Cerebellar nuclear complex (tissue), 1 donor: ENCODE measurements around the gene NTRK2.
A peak's percentile ranks its signal among the peaks of the same experiment; 100 is the strongest.

ENCODE experiments used
- DNase-seq, 2 experiments: peaks; one replicate each; lab custom pipeline; 2025; lab: John Stamatoyannopoulos, UW

NTRK2 gene

DNA sequence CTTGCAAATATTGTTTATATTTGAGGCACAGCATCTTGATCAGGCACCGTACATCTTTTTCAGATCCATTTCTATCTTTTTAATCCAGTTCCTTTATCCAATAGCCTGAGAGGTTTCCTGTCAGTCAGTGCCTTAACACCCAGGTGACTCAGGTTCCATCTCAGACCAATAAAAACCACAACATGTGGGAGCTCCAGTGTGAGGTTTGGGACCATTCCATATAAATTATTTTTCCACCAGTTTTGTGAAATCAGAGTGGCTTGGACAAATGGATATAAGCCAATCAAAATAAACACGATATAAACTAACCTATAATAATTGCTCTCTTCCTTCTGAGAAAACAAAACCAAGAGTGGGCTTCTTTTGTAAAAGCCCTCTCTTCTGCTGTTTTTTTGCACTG lies 351.3 kb downstream of the NTRK2 start:
- no peak for DNase-seq

DNA sequence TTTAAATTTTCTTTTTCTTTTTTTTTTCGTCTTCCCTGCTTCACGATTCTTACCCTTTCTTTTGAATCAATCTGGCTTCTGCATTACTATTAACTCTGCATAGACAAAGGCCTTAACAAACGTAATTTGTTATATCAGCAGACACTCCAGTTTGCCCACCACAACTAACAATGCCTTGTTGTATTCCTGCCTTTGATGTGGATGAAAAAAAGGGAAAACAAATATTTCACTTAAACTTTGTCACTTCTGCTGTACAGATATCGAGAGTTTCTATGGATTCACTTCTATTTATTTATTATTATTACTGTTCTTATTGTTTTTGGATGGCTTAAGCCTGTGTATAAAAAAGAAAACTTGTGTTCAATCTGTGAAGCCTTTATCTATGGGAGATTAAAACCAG lies 352.2 kb downstream of the NTRK2 start:
- DNase-seq: no peak

DNA sequence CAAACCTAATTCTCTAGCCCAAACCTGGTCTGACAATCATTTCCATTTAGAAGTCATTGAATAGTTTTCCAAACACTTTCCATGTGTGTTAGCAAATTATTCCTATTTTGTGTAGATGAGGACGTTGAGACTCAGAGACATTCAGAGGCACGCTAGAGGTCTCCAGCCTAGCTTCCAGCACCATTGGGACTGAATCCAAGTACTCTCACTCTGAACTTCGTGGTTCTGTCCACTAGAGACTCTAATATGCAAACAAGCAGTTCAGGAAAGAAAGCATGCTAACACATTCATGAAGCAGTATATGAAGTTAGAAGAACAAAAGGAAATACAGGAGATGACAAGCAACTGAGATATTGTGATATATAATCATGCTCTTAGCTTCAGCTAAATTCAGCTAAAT lies 354.8 kb downstream of the NTRK2 start:
- peak in 1 of 2 experiments; percentile 2 for DNase-seq

DNA sequence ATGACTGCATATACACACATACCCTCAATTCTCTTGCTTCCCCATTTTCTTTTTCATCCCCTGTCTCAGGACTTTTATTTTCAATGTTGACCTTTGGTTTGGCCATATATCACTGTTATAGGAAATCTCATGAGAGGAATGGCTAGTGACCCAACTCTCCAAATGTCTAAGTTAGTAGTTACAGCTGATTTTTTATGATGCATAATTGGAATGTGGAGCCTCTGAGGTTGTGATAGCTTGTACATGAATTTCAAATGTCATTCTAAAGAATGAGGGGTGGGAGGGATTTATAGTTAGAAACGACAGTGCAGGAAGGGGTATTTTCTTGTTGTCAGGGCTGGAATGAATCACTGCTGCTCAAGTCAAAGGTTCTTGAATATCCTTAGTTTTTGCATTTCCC lies 356.1 kb downstream of the NTRK2 start:
- DNase-seq: no peak

DNA sequence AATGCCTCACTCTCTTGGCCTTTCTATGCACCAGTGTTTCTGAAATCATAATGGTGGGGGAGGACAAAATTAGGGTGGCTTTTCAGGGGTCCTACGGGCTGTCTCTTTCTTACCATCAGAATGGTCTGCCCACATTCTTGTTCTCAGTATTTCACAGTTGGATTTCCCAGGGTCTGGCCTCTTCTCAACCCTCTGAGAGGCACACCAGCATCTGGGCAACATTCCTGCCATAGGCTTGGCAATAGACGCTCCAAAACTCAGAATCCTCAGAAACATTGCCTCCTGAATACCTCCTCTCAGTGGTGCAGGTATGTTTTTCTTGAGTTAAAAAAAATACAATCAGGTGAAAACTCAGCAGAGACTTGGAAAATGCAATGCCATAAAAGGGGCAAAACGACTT lies 358.3 kb downstream of the NTRK2 start:
- DNase-seq: no peak

DNA sequence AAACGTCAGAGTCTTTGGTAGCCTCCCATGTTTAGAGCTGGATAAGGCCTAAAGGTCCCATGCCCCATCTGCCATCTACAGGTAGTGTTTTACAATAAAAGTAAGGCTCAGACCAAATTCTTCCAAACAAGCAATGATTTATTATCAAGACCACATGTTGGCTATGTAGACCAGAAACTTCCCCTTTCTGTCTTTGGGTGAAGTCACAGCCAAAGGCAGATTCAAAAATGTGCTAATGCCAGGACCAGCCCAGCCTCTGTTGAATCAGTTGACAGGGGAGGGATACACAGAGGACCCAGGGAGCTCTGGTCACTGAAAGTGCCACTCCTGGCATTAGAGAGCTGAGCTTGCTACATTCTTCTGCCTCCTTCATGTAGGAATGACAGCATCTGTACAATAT lies 360.8 kb downstream of the NTRK2 start:
- no peak for DNase-seq

DNA sequence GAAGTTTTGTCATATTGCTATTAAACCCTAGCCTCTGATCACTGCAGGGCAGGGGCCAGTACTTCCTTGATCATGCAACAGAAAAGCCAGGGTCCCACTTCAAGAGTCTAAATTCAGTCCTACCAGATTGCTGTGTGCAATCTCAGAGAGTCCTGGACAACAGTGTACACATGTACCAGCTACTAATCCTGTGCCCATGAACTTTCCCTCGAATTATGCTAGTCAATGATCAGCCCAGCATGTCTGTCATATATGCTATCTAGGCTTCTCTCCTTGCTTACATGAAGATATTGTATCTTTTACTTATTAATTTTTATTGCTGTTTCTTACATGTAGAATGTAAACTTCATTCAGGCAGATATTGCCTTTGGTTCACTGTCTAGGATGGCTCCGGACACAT lies 367.0 kb downstream of the NTRK2 start:
- no peak for DNase-seq

DNA sequence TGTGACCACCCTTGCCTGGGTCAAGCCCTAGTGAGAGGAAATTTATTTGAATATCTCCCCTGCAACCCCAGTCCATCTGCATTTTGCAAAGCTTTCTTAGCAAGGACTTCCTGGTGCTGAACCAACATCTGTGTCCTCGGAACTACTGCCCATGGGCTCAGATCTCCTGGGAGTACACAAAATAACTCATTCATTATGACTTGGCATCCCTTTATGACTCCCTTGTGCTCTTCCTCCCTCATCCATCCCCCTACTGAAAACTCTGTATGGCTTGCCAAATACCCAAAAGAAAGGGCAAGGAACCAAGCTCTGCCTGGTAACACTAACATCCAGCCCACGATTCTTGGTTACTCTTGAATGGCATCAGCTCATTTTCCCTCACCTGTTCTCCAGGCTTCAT lies 368.5 kb downstream of the NTRK2 start:
- no peak for DNase-seq

DNA sequence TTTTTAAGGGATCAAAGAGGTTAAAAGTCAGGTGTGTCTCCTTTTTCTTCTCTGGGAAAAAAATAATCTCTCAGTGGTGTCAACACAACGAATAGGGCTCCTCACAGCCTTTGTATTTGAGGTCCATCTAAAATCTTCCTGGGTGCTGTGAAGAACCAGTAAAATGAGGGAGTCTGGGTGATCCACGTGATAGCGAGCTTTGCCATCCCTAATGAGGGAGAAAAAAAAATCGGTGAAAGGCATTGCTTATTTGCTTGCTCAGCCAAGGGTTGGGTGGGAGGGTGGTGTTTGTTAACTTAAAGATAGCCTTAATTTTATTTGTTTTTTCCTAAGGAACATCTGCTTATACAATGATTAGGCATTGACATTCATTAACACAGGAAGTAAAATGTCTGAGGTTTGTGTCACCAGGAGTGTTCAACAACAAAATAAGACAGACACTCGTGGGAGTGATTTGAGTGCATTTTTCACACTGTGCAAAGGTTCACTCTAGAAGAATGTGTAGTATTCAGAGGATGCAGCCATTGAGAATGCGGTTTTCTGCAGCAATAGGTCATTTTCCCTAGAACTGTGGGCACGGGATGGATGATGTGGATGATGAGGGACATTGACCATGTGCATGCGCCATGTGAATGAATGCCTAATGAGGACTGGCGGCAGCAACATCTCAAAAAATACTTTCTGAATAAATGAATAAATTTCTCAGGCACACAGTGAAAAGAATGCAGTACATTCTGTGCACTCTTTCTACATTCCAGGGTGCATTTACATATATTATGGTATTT lies 369.5 kb downstream of the NTRK2 start:
- DNase-seq: no peak

DNA sequence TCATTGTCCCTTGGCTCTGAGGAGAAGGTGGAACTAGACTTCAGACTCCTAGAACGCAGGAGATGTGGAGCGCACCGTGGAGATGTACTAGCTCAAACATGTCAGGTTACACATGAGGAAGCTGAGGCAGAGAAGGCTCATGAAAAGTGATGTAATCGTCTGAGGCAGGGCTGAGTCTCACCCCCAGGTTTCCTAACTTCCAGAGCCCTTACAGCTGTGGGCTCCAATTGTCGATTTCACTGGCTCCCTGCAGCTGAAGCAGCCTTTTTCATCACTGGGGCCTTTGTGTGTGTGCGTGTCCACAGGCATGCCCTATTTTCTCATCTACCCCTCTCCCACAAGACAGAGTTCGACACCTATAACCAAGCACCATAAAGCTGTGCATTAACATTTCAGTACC lies 370.6 kb downstream of the NTRK2 start:
- DNase-seq: no peak

DNA sequence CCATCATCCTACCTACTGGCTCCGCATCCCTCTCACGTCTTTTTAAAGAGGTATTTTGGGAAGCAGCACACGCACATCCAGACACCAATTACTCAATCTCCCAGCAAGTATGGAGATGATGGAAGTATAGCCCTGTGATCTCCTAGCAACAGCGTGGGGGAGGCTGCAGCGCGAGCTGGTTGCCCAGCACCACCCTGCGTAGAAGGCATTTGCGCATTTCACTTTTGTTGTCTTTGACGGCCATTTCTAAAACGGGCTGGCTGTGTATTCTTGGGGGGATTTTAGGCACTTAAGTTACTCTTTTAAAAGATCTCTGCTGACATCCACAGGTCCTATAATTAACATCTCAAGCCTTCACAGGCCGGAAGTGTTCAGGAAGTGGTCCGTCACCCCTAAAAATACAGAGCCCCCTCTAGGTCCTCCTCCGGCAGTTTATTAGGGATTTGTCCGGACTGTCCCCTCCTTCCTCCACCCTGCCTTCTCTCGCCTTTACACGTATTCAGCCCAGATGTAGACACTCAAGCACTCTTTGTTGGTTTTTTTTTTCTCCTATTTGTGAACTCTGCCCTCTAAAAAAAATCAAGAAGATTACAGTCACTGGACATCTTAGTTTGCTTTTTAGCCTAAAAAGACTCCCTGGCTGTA lies 371.4 kb downstream of the NTRK2 start:
- DNase-seq: no peak

DNA sequence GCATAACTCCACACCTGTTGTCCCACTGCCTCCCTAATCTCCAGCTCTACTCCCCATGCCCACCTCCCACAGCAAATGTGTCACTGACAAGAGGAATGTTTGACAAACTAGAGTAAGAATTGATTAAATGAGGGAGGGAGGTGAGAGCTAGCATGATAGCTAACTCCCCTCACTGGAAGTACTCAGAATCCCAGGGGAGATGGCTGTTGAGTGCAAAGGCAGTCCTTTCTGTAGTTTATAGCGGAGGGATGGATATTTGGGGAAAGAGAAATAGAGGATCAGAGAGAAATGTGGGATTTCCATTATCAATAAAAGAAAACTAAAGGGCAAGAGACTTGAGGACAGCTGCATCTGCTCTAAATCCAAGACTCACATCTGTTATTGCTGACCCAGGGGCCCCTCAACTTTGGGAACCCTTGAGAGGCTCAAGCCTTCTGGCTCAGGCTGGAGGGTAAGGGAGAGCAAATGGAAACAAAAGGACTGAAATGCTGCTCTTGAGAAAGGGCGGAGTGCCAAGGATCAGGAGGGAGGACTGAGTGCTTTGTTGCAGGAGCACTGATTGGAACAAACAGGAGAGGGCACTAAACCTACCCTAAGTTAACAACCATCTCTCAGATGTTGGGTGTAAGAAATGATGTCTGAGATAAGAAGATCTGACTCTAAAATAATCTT lies 372.1 kb downstream of the NTRK2 start:
- no peak for DNase-seq

DNA sequence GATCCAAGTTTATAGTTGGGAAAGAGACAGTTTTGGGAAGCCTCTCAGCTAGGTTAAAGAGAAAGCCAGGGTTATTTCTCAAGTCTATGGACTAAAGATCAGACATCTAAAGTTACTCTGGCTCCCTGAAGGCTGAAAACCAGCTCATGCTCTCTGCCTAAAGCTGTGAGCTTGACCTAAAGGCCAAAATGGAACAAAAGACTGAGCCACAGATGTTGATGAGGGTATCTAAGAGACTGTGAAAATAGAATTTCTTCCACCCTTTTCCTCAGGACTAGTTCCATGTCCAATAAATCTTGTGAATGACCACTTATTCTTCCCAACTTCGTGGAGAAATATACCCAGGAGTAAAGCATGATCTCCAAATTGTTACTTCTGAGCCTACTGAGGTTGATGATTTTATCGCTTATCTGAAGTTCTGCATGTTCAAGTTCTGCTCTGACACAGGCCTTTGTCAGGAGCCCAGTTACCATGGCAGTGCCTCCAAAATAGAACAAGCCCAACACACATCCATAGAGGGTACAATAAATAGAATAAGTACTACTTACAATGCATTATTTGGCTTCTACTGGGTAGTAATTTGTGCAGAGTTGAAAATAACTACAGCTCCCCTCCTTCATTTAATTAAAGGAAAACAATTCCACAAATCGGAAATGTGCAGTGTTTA lies 373.6 kb downstream of the NTRK2 start:
- DNase-seq: no peak

DNA sequence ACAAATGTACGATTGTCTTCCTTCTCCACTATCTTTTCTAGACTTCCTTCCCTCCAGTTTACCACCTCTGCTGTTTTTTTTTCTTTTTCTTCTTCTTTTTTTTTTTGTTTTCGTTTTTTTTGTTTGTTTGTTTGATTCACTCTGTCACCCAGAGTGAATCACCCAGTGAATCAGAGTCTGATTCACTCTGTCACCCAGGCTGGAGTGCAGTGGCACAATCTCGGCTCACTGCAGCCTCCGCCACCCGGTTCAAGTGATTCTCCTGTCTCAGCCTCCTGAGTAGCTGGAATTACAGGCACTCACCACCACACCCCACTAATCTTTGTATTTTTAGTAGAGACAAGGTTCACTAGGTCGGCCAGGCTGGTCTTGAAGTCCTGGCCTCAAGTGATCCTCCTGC lies 375.7 kb downstream of the NTRK2 start:
- no peak for DNase-seq

DNA sequence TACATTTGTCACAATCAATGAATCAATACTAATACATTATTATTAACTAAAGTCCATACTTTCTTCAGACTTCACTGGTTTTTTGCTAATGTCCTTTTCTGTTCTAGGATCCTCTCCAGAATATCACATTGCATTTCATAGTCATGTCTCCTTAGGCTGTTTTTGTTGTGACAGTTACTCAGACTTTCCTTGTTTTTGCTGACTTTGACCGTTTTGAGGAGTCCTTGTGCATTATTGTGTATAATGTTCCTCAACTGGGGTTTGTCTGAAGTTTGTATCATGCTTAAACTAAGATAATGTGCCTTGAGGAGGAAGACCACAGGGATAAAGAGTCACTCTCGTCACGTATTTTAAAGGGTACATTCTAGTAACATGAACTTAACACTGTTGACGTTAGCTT lies 376.9 kb downstream of the NTRK2 start:
- no peak for DNase-seq

DNA sequence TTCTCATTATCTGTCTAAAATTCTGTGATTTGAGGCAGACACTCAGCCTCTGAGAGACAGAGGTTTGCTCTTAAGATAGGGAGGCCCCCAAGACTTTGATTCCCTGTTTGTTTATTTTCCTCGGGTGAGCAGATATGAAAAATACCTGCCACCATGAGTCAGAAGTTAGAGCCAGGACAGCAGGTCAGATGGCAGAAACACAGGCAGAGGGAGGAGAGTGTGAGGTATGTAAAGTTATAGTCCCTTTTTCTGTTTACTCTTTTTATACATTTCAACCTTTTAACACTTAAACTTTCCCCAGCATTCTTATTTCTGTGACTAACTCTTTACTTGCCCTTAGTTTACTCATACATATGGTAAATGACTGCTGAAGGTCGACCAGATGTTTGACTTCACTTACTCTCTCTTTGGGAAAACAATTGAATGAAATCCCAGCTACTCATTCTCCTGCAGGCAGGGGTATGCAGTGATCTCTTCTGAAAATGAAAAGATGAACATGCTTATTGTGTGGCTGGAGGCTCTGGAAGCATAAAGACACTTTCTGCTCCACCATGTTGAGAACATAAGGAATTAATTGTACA lies 383.8 kb downstream of the NTRK2 start:
- no peak for DNase-seq

DNA sequence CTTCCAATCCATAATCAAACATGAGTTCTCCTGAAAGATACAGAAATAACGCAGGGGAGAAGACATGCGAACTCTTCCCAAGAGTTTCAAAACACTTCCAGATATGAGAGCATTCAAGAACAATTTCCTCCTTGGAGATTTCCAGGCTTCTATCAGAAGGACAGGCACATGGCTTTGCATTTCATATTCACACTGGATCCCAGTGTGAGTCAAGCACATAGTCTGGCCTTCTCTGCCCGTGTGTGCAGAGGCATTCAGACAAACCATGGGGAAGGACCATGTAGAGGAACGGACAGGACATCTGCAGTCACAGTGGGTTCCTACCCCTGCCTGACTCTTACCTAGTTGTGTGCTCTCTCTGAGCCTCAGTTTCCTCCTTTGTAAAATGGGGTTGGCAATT lies 384.5 kb downstream of the NTRK2 start:
- no peak for DNase-seq

DNA sequence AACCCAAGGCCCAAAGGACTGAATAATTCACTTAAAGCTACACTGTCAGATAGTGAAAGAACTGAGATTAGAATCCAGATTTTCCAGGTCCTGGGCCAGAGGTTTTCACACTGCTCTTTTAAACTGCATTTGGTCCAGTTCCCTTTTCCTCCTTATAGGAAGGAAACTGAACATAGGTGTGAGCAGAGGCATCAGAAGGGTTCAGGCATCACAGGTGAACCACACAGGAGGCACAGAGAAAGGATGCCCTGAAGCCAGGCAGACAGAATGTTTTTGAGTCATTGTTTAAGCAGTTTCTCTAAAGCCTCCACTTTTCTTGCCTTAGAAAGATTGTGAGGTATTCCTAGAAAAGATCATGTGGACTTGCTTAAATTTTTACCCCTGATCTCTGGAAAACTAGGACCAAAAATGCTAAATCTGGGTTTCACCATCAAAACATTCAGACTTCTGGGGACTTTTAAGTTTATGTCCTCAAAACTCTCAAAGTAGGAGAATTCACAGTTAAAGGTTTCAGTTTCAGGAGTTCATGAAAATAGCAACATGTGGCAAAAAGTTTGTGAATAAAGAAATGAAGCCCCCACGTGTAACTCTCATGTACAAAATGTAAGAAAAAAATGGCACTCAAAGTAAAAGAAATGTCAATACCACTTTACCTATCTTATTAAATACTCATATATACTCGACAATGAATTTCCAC lies 386.1 kb downstream of the NTRK2 start:
- no peak for DNase-seq

DNA sequence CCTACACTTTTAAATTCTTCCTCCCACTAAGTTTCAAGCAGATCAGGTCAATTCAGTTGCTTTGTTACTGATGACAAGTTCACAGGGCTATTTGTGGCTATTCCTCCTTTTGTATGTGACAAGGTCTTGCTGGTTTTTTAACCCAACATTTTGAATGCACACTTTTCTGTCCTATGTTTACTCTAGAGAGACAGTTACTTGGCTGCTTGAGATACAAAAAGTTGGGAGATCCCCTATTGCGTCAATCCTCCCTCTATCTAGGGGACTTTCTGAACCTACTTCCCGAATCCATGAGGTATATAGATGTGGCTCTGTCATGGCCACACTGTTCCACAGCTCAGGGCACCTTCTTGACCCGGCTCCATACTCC lies 386.7 kb downstream of the NTRK2 start:
- DNase-seq: no peak

DNA sequence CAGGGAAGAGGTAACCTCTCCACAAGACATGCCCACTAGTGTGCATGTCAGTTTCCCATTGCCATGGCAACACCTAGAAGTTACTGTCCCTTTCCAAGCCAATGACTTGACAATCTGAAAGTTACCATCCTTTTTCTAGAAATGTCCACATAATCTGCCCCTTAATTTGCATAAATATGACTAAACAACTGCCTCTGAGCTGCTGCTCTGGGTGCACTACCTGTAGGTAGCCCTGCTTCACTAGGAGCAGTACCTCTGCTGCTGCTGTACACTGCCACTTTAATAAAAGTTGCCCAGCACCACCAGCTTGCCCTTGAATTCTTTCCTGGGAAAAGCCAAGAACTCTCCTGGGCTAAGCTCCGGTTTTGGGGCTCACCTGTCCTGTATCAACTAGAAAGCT lies 392.4 kb downstream of the NTRK2 start:
- DNase-seq: no peak

DNA sequence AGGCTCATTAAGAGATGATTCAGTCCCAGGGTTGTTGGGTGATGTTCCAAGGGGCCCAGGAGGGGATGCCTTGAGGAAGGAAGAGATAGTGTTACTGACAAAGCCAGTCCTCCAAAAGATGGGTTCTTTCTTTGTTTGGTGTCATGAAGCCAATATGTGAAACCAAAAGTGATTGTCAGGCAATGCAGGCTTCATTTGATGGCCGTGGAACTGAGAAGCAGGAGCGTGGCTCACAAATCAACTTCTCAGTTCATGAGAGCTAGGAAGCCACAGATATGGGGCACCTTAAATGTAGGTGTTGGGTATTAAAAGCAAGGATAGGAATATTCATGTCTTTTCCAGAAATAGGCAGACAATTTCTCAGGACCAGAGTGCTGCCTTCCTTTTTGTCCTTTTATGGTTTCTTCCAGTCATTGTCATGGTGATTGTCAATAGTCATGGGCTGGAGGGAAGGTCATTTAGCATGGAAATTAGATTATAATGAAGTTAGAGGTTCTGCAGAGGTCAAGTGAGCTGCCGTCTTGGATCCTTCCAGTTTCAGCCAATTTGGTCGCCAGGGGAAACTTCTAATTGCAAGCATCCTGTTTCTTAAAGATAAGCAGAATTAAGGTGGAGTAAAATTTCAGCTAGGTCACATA lies 393.0 kb downstream of the NTRK2 start:
- DNase-seq: no peak
